Right lobe of liver (tissue), 6 donors: Measurements from ENCODE around the gene ASPG. TPM values are rescaled to one million over a fixed set of nuclear protein-coding genes. Genes with fewer than 3 reads are reported as not detected.

Experiments used
- ATAC-seq, 4 donors: fragments of 200-7000 bp; cut with Tn5 transposase; one replicate each; pipeline ENCODE4 v1.9.1; 2020; ENCODE audit warnings: mild to moderate bottlenecking in 4 of 4, moderate library complexity in 4 of 4
- DNase-seq, 3 donors: peaks; one replicate each; pipeline ENCODE4 v3.0.0-alpha.2; 2020
- H3K27ac ChIP-seq, 3 donors: fragments of 200-600 bp; one replicate each; pipeline ENCODE4 v1.8.0; 2022
- H3K27me3 ChIP-seq, 2 donors: fragments of 200-600 bp; one replicate each; pipeline ENCODE4 v1.8.0; 2022
- H3K36me3 ChIP-seq, 4 donors: fragments of 200-600 bp; sonication (generic) in 1 of 4; one replicate each; pipeline versions ENCODE4 v1.5.1 to v1.8.0; 2017 to 2022; ENCODE audit warnings: control low read depth in 1 of 4
- H3K4me1 ChIP-seq, 4 donors: fragments of 200-600 bp; sonication (generic) in 1 of 4; one replicate each; pipeline versions ENCODE4 v1.5.1 to v1.8.0; 2017 to 2022; ENCODE audit warnings: control low read depth in 1 of 4
- H3K4me3 ChIP-seq, 3 donors: fragments of 200-600 bp; one replicate each; pipeline ENCODE4 v1.8.0; 2022
- H3K9me3 ChIP-seq, 4 donors: fragments of 200-600 bp; sonication (generic) in 1 of 4; one replicate each; pipeline versions ENCODE4 v1.5.1 to v1.8.0; 2017 to 2022; ENCODE audit warnings: control low read depth in 1 of 4
- POLR2A ChIP-seq: fragments of 450-650 bp; IDR thresholded peaks from one replicate; pipeline ENCODE4 v1.6.1; 2017; ENCODE audit warnings: antibody characterized with exemption, mild to moderate bottlenecking
- WGBS: methylation state at CpG from one replicate; pipeline ENCODE4 v1.1.6; 2018; ENCODE audit warnings: low coverage, low lambda C conversion rate; ENCODE audit not compliant: insufficient coverage; ENCODE audit errors: missing lambda C conversion rate; 5-methylcytosine and 5-hydroxymethylcytosine counted together
- intact Hi-C, 2 donors: fragments of 100-400 bp; cut with DNase I; formaldehyde crosslinking; loops; one replicate each; pipeline versions ENCODE4 v1.11.2 to v1.14.1; 2022
- total RNA-seq, 6 experiments: library from RNA; depleted of rRNA in 2 of 6; stranded (reverse); fragments of >200 nt in 2 of 6; fragmentation: NEBNext Ultra II Directional in 3 of 6; extraction: Animal tissue kit (Norgen Biotek cat#: 25700) in 3 of 6; gene quantifications; one replicate each; pipeline versions ENCODE4 v1.1.0 to v1.2.4, GENCODE V29; 2016 to 2023
- TF ChIP-seq, protein P1 (sequence below), 4 donors: fragments of 200-600 bp in 3 of 4; fragments of 450-650 bp in 1 of 4; IDR thresholded peaks; one replicate each; pipeline versions ENCODE4 v1.5.1 to v1.8.0; 2016 to 2022; ENCODE audit warnings: antibody characterized with exemption in 4 of 4, mild to moderate bottlenecking in 2 of 4
- donor health status: DM: no; HTN: yes; CAD: no.
- donor health status: DM: no; HTN: no; CAD: no.
- donor health status: DM: no; HTN: no; CAD: no.
- donor health status: DM: no; HTN: yes; CAD: no.
- donor health status: DM: no; HTN: yes; CAD: no.

The ASPG gene
- total RNA-seq, 6 experiments from 2014 or later: 37.3 to 232 (median 110) TPM

DNA sequence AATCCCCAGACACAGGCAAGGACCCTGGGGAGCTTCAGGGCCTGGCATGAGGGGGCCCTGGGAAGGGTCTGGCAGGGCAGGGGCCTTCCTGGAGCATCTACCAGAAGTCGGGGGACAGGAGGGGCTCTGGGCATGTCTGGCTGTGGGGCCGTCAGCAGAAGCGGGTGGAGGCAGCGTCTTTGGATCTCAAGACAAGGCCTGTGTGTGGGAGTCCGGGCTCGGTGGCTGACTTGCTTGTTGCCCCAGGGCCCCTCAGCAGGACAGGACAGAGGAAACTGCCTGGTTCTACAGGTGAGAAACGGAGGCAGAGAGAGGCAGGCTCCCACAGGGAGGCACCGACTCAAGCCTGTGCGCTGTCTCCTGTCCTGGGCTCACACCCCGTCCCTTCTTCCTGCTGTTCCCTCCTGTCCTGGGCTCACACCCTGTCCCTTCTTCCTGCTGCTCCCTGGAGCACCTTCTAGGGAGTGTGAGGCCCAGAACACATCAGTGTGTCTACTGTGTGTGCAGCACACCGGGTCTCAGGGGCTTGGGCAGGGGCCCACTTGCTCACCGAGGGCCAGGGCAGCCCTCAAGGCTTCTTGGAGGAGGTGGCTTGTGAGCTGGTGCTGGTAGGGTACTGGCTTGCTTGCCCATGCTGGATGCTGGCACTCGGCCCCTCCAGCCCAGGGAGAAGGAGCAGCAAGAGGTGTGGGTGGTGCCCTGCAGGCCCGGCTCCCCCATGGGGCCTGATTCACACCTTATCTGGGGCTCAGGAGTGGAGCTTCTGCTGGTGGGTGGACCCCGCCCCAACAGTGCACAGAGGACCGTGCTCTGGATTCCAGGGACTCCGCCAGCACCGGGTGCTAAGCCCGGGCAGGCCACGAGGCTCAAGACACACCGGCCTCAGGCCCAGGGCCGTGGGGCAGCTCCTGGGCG is 14.9 kb downstream of the ASPG start:
- Histone ChIP-seq H3K27me3 (no peaks in the 10 kb centered on the region), H3K9me3 (no peaks in the 10 kb centered on the region), H3K27ac (no peak overlapping the region), H3K4me1 (no peaks in the 10 kb centered on the region), H3K36me3 (peaks cover 0 to 8% (median 0%) of the 10 kb centered on the region in 4 donors), H3K4me3 (no peak overlapping the region)
- intact Hi-C loops: no loop called here
- ATAC-seq (no peak), DNase-seq (peak; percentile 16 to 51 (median 45))
- WGBS: 80% methylated on average over 1 of the region's 23 CpGs
- TF ChIP-seq, protein P1, sequence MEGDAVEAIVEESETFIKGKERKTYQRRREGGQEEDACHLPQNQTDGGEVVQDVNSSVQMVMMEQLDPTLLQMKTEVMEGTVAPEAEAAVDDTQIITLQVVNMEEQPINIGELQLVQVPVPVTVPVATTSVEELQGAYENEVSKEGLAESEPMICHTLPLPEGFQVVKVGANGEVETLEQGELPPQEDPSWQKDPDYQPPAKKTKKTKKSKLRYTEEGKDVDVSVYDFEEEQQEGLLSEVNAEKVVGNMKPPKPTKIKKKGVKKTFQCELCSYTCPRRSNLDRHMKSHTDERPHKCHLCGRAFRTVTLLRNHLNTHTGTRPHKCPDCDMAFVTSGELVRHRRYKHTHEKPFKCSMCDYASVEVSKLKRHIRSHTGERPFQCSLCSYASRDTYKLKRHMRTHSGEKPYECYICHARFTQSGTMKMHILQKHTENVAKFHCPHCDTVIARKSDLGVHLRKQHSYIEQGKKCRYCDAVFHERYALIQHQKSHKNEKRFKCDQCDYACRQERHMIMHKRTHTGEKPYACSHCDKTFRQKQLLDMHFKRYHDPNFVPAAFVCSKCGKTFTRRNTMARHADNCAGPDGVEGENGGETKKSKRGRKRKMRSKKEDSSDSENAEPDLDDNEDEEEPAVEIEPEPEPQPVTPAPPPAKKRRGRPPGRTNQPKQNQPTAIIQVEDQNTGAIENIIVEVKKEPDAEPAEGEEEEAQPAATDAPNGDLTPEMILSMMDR (IDR thresholded peaks at IDR 0.05): no peak
- no peak for TF ChIP-seq POLR2A

GRCh38 chr14:104101086-104101621 is 15.7 kb downstream of the ASPG start:
- no peak for ATAC-seq
- intact Hi-C loops: no loop called here
- H3K36me3 ChIP-seq: peaks cover 0 to 8% (median 0%) of the 10 kb centered on the region in 4 donors
- TF ChIP-seq, protein P1 (IDR thresholded peaks at IDR 0.05): no peak
- TF ChIP-seq POLR2A: no peak
- no peak overlapping the region for H3K4me3 ChIP-seq
- H3K4me1 ChIP-seq: no peaks in the 10 kb centered on the region
- no CpG with 5 or more reads among the region's 16 CpGs for WGBS
- H3K27me3 ChIP-seq: no peaks in the 10 kb centered on the region
- no peaks in the 10 kb centered on the region for H3K9me3 ChIP-seq
- H3K27ac ChIP-seq: no peak overlapping the region
- DNase-seq: peak; percentile 20 to 50 (median 47)

GRCh38 chr14:104101651-104102281 is 16.3 kb downstream of the ASPG start:
- Histone ChIP-seq H3K36me3 (peaks cover 0 to 8% (median 0%) of the 10 kb centered on the region in 4 donors), H3K4me3 (no peak overlapping the region), H3K9me3 (no peaks in the 10 kb centered on the region), H3K4me1 (no peaks in the 10 kb centered on the region), H3K27ac (no peak overlapping the region), H3K27me3 (no peaks in the 10 kb centered on the region)
- WGBS: 88% methylated on average over 4 of the region's 16 CpGs
- no peak for ATAC-seq
- intact Hi-C loops: no loop called here
- peak; percentile 13 to 48 (median 38) for DNase-seq
- TF ChIP-seq POLR2A: no peak
- TF ChIP-seq, protein P1 (IDR thresholded peaks at IDR 0.05): no peak

- ATAC-seq (no peak), DNase-seq (peak in 2 of 3 donors; percentile 40 to 43)
- intact Hi-C loops: no loop called here
- Histone ChIP-seq H3K9me3 (no peaks in the 10 kb centered on the region), H3K4me1 (no peaks in the 10 kb centered on the region), H3K27me3 (no peaks in the 10 kb centered on the region), H3K36me3 (peaks cover 0 to 8% (median 0%) of the 10 kb centered on the region in 4 donors), H3K4me3 (no peak overlapping the region), H3K27ac (no peak overlapping the region)
- 90% methylated on average over 2 of the region's 16 CpGs for WGBS
- TF ChIP-seq, protein P1 (IDR thresholded peaks at IDR 0.05): no peak
- TF ChIP-seq POLR2A: no peak
Measured at GRCh38 chr14:104102282-104102914, 16.9 kb downstream of the ASPG start.
